ENCODE measurements around the gene CADM2.

- TF ChIP-seq, protein P1, sequence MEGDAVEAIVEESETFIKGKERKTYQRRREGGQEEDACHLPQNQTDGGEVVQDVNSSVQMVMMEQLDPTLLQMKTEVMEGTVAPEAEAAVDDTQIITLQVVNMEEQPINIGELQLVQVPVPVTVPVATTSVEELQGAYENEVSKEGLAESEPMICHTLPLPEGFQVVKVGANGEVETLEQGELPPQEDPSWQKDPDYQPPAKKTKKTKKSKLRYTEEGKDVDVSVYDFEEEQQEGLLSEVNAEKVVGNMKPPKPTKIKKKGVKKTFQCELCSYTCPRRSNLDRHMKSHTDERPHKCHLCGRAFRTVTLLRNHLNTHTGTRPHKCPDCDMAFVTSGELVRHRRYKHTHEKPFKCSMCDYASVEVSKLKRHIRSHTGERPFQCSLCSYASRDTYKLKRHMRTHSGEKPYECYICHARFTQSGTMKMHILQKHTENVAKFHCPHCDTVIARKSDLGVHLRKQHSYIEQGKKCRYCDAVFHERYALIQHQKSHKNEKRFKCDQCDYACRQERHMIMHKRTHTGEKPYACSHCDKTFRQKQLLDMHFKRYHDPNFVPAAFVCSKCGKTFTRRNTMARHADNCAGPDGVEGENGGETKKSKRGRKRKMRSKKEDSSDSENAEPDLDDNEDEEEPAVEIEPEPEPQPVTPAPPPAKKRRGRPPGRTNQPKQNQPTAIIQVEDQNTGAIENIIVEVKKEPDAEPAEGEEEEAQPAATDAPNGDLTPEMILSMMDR (IDR thresholded peaks at IDR 0.05; ENCODE audit: low read length): no peak
- no peak for TF ChIP-seq EZH2 (IDR thresholded peaks at IDR 0.05; ENCODE audit: borderline replicate concordance, low read length)
Observed at GRCh38 chr3:85678713-85679112, 719.9 kb downstream of the CADM2 start.
